Measurements from ENCODE around the gene RARG.

The RARG gene

GRCh38 chr12:53231671-53231920 lies 413 bp downstream of the RARG start (continued):
- TF ChIP-seq ZNF248 (tag by site-specific recombination; IDR thresholded peaks at IDR 0.05) (no peak), CTCF (tag by site-specific recombination; IDR thresholded peaks at IDR 0.05) (0 out of 2 replicates have a peak, but pooled peaks have one; percentile 16), ZNF221 (tag by site-specific recombination; IDR thresholded peaks at IDR 0.05; ENCODE audit: borderline replicate concordance) (no peak), ZBTB10 (tag by site-specific recombination; IDR thresholded peaks at IDR 0.05) (peak; percentile 46; the same call in 1 of the 2 replicates), ZNF513 (tag by site-specific recombination; IDR thresholded peaks at IDR 0.05) (no peak), ZNF701 (tag by site-specific recombination; IDR thresholded peaks at IDR 0.05) (no peak), ZNF76 (tag by site-specific recombination; IDR thresholded peaks at IDR 0.05; ENCODE audit: borderline replicate concordance, low read depth) (peak; percentile 34; the same call in 1 of the 2 replicates)

- Histone ChIP-seq H3K36me3 (ENCODE audit: control insufficient read depth in 2 of 2, insufficient read depth in 1 of 2, low read length in 2 of 2) (no peaks in the 10 kb centered on the region), H3K9me3 (ENCODE audit: control insufficient read depth, insufficient read depth, low read depth, low read length) (no peaks in the 10 kb centered on the region), H3K4me3 (ENCODE audit: low read depth, low read length) (no peak overlapping the region), H3K4me1 (ENCODE audit: control insufficient read depth, insufficient read depth, low read length) (peaks cover 12% of the 10 kb centered on the region), H3K27ac (ENCODE audit: extremely low read depth, low read depth, low read length) (no peak overlapping the region)
- TF ChIP-seq ZNF223 (tag by site-specific recombination; IDR thresholded peaks at IDR 0.05) = no peak
- no peak for TF ChIP-seq ZNF121 (tag by site-specific recombination; IDR thresholded peaks at IDR 0.05)
- TF ChIP-seq ZFHX2 (tag by site-specific recombination; conservative IDR thresholded peaks at IDR 0.05) = peak; percentile 47
- peak; percentile 51; the same call in 1 of the 2 replicates for TF ChIP-seq ZIC2 (tag by site-specific recombination; IDR thresholded peaks at IDR 0.05)
- peak; percentile 60; the same call in 1 of the 2 replicates for TF ChIP-seq KLF9 (tag by site-specific recombination; IDR thresholded peaks at IDR 0.05; ENCODE audit: low read depth)
- peak; percentile 90 for TF ChIP-seq HIC1 (tag by site-specific recombination; IDR thresholded peaks at IDR 0.05)
- no peak for TF ChIP-seq ZNF701 (tag by site-specific recombination; IDR thresholded peaks at IDR 0.05)
- TF ChIP-seq ZSCAN4 (tag by site-specific recombination; IDR thresholded peaks at IDR 0.05) = peak; percentile 58; the same call in 1 of the 2 replicates
- TF ChIP-seq KLF1 (tag by site-specific recombination; IDR thresholded peaks at IDR 0.05) = peak; percentile 44; the same call in 1 of the 2 replicates
- TF ChIP-seq ZFP37 (tag by site-specific recombination; IDR thresholded peaks at IDR 0.05) = no peak
- peak; percentile 88 for TF ChIP-seq GLIS1 (tag by site-specific recombination; IDR thresholded peaks at IDR 0.05)
- TF ChIP-seq GLIS2 (tag by site-specific recombination; IDR thresholded peaks at IDR 0.05) = peak; percentile 30; the same call in 1 of the 2 replicates
- TF ChIP-seq GLI2 (tag by site-specific recombination; IDR thresholded peaks at IDR 0.05; ENCODE audit: borderline replicate concordance, low read depth) = no peak
- TF ChIP-seq ZNF19 (tag by site-specific recombination; IDR thresholded peaks at IDR 0.05; ENCODE audit: low read depth) = no peak
- ChIA-PET CTCF (interaction anchor here (0.5 kb wide), 1 partner anchor 769 kb away, joined by 3 read pairs; no protein-coding TSS in a partner anchor), POLR2A (no interaction called here)
Measured at GRCh38 chr12:53230108-53230845, 1.7 kb downstream of the RARG start.

Data from HEK293 (cell line).